WTC11 (cell line): ENCODE measurements around the gene IGSF9. TPM values are rescaled to one million over a fixed set of nuclear protein-coding genes. Genes with fewer than 3 reads are reported as not detected.

Experiments used
- ATAC-seq: fragments of 200-7000 bp; cut with Tn5 transposase; 2 replicates; pipeline ENCODE4 v1.10.0; 2021; ENCODE audit warnings: mild to moderate bottlenecking, moderate library complexity
- CTCF ChIA-PET: fragments of 300-600 bp; sonication (Branson Sonifier 250); formaldehyde crosslinking; loops from one replicate; lab custom pipeline; 2021; ENCODE audit warnings: antibody characterized with exemption; lab: Charles Lee
- POLR2A ChIA-PET: fragments of 350-600 bp; sonication (Branson Sonifier 250); formaldehyde crosslinking; loops from one replicate; lab custom pipeline; 2021; ENCODE audit warnings: antibody characterized with exemption; lab: Charles Lee
- DNase-seq: peaks from one replicate; pipeline ENCODE4 v3.0.0; 2021; ENCODE audit warnings: low spot score
- H3K27ac Mint-ChIP-seq: 2 replicates; pipeline ENCODE4 v1.8.0; 2021; ENCODE audit warnings: mixed read lengths
- H3K27me3 Mint-ChIP-seq: 2 replicates; pipeline ENCODE4 v1.8.0; 2021; ENCODE audit warnings: low read depth, mild to moderate bottlenecking, moderate library complexity, mixed read lengths
- H3K36me3 Mint-ChIP-seq: 2 replicates; pipeline ENCODE4 v1.8.0; 2021; ENCODE audit warnings: mixed read lengths
- H3K4me1 Mint-ChIP-seq: 2 replicates; pipeline ENCODE4 v1.8.0; 2022; ENCODE audit warnings: mixed read lengths
- H3K4me3 Mint-ChIP-seq: 2 replicates; pipeline ENCODE4 v1.8.0; 2021; ENCODE audit warnings: mild to moderate bottlenecking, moderate library complexity, mixed read lengths
- H3K9me3 Mint-ChIP-seq: 2 replicates; pipeline ENCODE4 v1.8.0; 2021; ENCODE audit warnings: mixed read lengths
- ARID4B ChIP-seq: sonication (generic); formaldehyde crosslinking; IDR thresholded peaks from 2 replicates; pipeline ENCODE4 v1.8.0; 2023; ENCODE audit warnings: missing genetic modification reagents, mild to moderate bottlenecking, borderline replicate concordance
- MYBL2 ChIP-seq: sonication (generic); formaldehyde crosslinking; IDR thresholded peaks from 2 replicates; pipeline ENCODE4 v1.8.1; 2023; ENCODE audit warnings: mild to moderate bottlenecking, moderate library complexity, missing genetic modification reagents
- SMAD4 ChIP-seq: sonication (generic); formaldehyde crosslinking; IDR thresholded peaks from 2 replicates; pipeline ENCODE4 v1.8.0; 2022; ENCODE audit warnings: mild to moderate bottlenecking, missing genetic modification reagents
- TCF7 ChIP-seq: sonication (generic); formaldehyde crosslinking; IDR thresholded peaks from 2 replicates; pipeline ENCODE4 v1.8.0; 2022; ENCODE audit warnings: mild to moderate bottlenecking, low read depth, missing genetic modification reagents, moderate library complexity
- ZNF671 ChIP-seq: fragments of 250-450 bp; sonication (Bioruptor Pico); IDR thresholded peaks from 2 replicates; pipeline ENCODE4 v1.8.0; 2021; ENCODE audit warnings: mild to moderate bottlenecking
- microRNA-seq: library from miRNA; unstranded; fragments of <30 nt; microRNA quantifications from one replicate; pipeline ENCODE4 v1.2.0, GENCODE V29; 2022; ENCODE audit warnings: borderline number of aligned reads
- total RNA-seq: library from RNA; stranded (reverse); gene quantifications from 3 replicates; pipeline ENCODE4 v1.2.3, GENCODE V29; 2021
- TF ChIP-seq, protein P1 (sequence below): sonication (generic); formaldehyde crosslinking; IDR thresholded peaks from 2 replicates; pipeline ENCODE4 v1.8.1; 2022; ENCODE audit warnings: low read depth, missing genetic modification reagents, borderline replicate concordance

IGSF9 gene
- total RNA-seq, 1 experiment from 2014 or later: 16.4 TPM

DNA sequence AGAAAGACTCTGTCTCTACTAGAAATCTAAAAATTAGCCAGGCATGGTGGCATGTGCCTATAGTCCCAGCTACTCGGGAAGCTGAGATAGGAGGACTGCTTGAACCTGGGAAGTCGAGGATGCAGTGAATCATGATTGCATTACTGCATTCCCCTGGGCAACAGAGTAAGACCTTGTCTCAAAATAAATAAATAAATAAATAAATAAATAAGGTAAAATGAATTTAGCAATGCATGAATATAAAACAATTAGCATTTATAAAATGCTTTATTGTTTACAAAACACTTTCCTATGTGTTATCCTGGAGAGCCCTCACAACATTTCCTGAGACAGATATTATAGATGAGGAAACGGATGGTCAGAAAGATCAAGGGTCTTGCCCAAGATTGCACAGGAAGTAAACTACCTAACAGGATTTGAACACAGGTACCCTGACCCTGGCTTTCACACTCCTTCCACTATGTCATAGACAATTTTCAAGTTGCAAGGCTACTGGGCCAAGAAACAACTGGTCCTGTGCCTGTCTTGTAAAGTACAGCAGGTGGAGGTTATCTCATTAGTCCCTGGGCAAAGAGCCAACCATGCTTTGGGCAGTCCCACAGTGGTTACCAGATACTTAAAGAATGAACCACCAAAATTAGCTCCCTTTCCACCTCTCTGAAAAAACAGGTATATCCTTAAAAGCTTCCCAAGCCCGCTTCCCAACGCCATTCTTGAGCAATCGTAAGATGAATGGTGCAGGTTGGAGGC lies 67.5 kb downstream of the IGSF9 start:
- TF ChIP-seq ARID4B (CRISPR knock-in tag) (no peak), ZNF671 (CRISPR knock-in tag) (no peak), SMAD4 (CRISPR knock-in tag) (no peak), TCF7 (no peak), MYBL2 (CRISPR knock-in tag) (no peak)
- TF ChIP-seq, protein P1, sequence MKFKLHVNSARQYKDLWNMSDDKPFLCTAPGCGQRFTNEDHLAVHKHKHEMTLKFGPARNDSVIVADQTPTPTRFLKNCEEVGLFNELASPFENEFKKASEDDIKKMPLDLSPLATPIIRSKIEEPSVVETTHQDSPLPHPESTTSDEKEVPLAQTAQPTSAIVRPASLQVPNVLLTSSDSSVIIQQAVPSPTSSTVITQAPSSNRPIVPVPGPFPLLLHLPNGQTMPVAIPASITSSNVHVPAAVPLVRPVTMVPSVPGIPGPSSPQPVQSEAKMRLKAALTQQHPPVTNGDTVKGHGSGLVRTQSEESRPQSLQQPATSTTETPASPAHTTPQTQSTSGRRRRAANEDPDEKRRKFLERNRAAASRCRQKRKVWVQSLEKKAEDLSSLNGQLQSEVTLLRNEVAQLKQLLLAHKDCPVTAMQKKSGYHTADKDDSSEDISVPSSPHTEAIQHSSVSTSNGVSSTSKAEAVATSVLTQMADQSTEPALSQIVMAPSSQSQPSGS (CRISPR knock-in tag): no peak
- H3K27ac Mint-ChIP-seq: no peak overlapping the region
- ChIA-PET CTCF (interaction anchor here (0.9 kb wide), 1 partner anchor 129 kb away, joined by 3 read pairs; no protein-coding TSS in a partner anchor), POLR2A (no interaction called here)
- no peaks in the 10 kb centered on the region for H3K36me3 Mint-ChIP-seq
- DNase-seq (no peak), ATAC-seq (no peak)
- peaks cover 2% of the 10 kb centered on the region; the same call in 1 of the 2 replicates for H3K27me3 Mint-ChIP-seq
- no peak overlapping the region for H3K4me3 Mint-ChIP-seq
- H3K4me1 Mint-ChIP-seq: no peaks in the 10 kb centered on the region
- no peaks in the 10 kb centered on the region for H3K9me3 Mint-ChIP-seq

Small RNA genes lying within 50 kb of the gene (microRNA-seq; reads per million reads assigned to microRNA genes)
- gene MIR4259: not detected

Other genes starting within 250 kb of the IGSF9 start
- gene CRP, start 231.0 kb downstream of the IGSF9 start, total RNA-seq: 0.68 to 1.1 TPM (median 0.85 TPM) in 3 replicates
- gene DUSP23, start 164.7 kb downstream of the IGSF9 start, total RNA-seq: 35.2 to 52.1 TPM (median 47.5 TPM) in 3 replicates
- gene FCRL6, start 143.3 kb downstream of the IGSF9 start, total RNA-seq: not detected in 3 replicates
- 0.07 TPM in 1 of 3 replicates, not detected in the others for gene SLAMF8, start 118.7 kb downstream of the IGSF9 start, total RNA-seq
- gene VSIG8, start 83.0 kb downstream of the IGSF9 start, total RNA-seq: not detected in 3 replicates
- 0.27 to 0.48 TPM (median 0.48 TPM) in 3 replicates for gene CFAP45, start 45.4 kb downstream of the IGSF9 start, total RNA-seq
- 66.9 to 75.3 TPM (median 73.3 TPM) in 3 replicates for gene TAGLN2, start 20.1 kb downstream of the IGSF9 start, total RNA-seq
- not detected in 3 replicates for gene SLAMF9, start 8.6 kb upstream of the IGSF9 start, total RNA-seq
- 4.4 to 5.2 TPM (median 4.4 TPM) in 3 replicates for gene PIGM, start 86.4 kb upstream of the IGSF9 start, total RNA-seq
- 1.4 to 1.6 TPM (median 1.4 TPM) in 3 replicates for gene KCNJ10, start 124.5 kb upstream of the IGSF9 start, total RNA-seq
- 0.09 to 0.14 TPM in 2 of 3 replicates, not detected in the other for gene KCNJ9, start 135.9 kb upstream of the IGSF9 start, total RNA-seq
- 86.7 to 101 TPM (median 95.1 TPM) in 3 replicates for gene IGSF8, start 153.0 kb upstream of the IGSF9 start, total RNA-seq
- gene ATP1A2, start 170.1 kb upstream of the IGSF9 start, total RNA-seq: 22.8 to 25.6 TPM (median 23.2 TPM) in 3 replicates
- 0.37 to 0.78 TPM (median 0.55 TPM) in 3 replicates for gene ATP1A4, start 206.0 kb upstream of the IGSF9 start, total RNA-seq
- 0.46 to 0.50 TPM (median 0.48 TPM) in 3 replicates for gene CASQ1, start 245.0 kb upstream of the IGSF9 start, total RNA-seq